Measurements from ENCODE around the gene ZNF584.
"Not testable (repeated sequence)": the region's sequence is repeated elsewhere in the genome, so short reads cannot be mapped to it uniquely, and the experiment has no call there.

ZNF584 gene

GRCh38 chr19:58429745-58430144 is 21.3 kb downstream of the ZNF584 start:
- in situ Hi-C loops (cut with MboI; ENCODE audit: low pct_unique_long_range_greater_than_20kb, low sequenced_read_pairs, unreplicated experiment) = no loop called here
- TF ChIP-seq, protein P1, sequence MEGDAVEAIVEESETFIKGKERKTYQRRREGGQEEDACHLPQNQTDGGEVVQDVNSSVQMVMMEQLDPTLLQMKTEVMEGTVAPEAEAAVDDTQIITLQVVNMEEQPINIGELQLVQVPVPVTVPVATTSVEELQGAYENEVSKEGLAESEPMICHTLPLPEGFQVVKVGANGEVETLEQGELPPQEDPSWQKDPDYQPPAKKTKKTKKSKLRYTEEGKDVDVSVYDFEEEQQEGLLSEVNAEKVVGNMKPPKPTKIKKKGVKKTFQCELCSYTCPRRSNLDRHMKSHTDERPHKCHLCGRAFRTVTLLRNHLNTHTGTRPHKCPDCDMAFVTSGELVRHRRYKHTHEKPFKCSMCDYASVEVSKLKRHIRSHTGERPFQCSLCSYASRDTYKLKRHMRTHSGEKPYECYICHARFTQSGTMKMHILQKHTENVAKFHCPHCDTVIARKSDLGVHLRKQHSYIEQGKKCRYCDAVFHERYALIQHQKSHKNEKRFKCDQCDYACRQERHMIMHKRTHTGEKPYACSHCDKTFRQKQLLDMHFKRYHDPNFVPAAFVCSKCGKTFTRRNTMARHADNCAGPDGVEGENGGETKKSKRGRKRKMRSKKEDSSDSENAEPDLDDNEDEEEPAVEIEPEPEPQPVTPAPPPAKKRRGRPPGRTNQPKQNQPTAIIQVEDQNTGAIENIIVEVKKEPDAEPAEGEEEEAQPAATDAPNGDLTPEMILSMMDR (IDR thresholded peaks at IDR 0.05; ENCODE audit: extremely low read depth, insufficient read depth, missing control alignments) = no peak
- DNase-seq (ENCODE audit: low spot score) = no peak

DNA sequence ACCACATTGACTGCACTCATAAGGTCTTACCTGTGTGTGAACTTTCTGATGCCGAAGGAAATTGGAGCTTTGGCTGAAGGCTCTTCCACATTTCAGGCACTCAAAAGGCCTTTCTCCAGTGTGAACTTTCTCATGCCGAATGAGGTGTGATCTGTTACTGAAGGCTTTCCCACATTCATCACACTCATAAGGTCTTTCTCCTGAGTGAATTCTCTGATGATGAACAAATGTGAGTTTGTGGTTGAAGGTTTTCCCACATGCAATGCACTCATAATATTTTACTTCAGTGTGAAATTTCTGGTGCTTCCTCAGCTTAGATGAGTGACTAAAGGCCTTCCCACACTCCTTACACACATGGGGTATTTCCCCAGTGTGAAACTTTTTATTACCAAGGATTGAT is 25.8 kb downstream of the ZNF584 start:
- TF ChIP-seq, protein P1 (IDR thresholded peaks at IDR 0.05; ENCODE audit: extremely low read depth, insufficient read depth, missing control alignments) = no peak
- in situ Hi-C loops (cut with MboI; ENCODE audit: low pct_unique_long_range_greater_than_20kb, low sequenced_read_pairs, unreplicated experiment) = no loop called here
- no peak for DNase-seq (ENCODE audit: low spot score)

- DNase-seq (ENCODE audit: low spot score) = peak; percentile 97
- TF ChIP-seq, protein P1 (IDR thresholded peaks at IDR 0.05; ENCODE audit: extremely low read depth, insufficient read depth, missing control alignments) = no peak
- in situ Hi-C loops (cut with MboI; ENCODE audit: low pct_unique_long_range_greater_than_20kb, low sequenced_read_pairs, unreplicated experiment) = no loop called here
These were observed 31.4 kb downstream of the ZNF584 start, which contains the start of gene ZNF132 for GRCh38 chr19:58439576-58440554. ZNF132 (minus strand) TSS chr19:58440153; CDS start chr19:58439821, 332 bp downstream.

DNA sequence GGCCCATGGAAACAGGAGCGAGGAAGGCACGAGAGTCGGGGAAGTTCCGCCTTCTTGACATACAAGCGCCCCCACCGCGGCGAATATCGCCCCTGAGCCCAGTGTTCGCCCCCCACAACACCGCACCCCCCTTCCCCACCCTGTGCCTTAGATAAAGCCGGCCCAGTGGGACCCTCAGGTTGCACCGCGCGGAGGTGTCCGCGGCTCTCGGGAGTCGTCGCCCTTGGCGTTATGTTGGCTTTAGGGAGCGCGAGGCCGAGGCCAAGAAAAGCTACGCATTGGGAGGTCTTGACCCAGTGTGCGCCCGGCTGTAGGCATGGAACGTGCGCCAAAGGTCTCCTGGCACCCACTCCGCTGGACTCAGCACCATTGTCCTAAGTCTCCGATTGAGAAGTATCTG is 32.1 kb downstream of the ZNF584 start:
- TF ChIP-seq, protein P1 (IDR thresholded peaks at IDR 0.05; ENCODE audit: extremely low read depth, insufficient read depth, missing control alignments) = no peak
- in situ Hi-C loops (cut with MboI; ENCODE audit: low pct_unique_long_range_greater_than_20kb, low sequenced_read_pairs, unreplicated experiment) = no loop called here
- no peak for DNase-seq (ENCODE audit: low spot score)

- in situ Hi-C loops (cut with MboI; ENCODE audit: low pct_unique_long_range_greater_than_20kb, low sequenced_read_pairs, unreplicated experiment); DNase-seq (ENCODE audit: low spot score): not testable (repeated sequence)
These were observed 34.5 kb downstream of the ZNF584 start for GRCh38 chr19:58442986-58443385.

- DNase-seq (ENCODE audit: low spot score); in situ Hi-C loops (cut with MboI; ENCODE audit: low pct_unique_long_range_greater_than_20kb, low sequenced_read_pairs, unreplicated experiment): not testable (repeated sequence)
These were observed 40.4 kb downstream of the ZNF584 start for GRCh38 chr19:58448860-58449259.

DNA sequence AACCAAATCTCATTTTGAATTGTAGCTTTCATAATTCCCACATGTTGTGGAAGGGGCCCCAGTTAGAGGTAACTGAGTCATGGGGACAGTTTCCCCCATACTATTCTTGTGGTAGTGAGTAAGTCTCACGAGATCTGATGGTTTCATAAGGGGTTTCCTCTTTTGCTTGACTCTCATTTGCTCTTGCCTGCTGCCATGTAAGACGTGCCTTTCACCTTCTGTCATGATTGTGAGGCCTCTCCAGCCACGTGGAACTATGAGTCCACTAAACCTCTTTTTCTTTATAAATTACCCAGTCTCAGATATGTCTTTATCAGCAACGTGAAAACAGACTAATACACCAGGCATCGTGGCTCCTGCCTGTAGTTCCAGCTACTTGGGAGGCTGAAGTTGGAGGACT is 41.5 kb downstream of the ZNF584 start:
- DNase-seq (ENCODE audit: low spot score); in situ Hi-C loops (cut with MboI; ENCODE audit: low pct_unique_long_range_greater_than_20kb, low sequenced_read_pairs, unreplicated experiment): not testable (repeated sequence)

DNA sequence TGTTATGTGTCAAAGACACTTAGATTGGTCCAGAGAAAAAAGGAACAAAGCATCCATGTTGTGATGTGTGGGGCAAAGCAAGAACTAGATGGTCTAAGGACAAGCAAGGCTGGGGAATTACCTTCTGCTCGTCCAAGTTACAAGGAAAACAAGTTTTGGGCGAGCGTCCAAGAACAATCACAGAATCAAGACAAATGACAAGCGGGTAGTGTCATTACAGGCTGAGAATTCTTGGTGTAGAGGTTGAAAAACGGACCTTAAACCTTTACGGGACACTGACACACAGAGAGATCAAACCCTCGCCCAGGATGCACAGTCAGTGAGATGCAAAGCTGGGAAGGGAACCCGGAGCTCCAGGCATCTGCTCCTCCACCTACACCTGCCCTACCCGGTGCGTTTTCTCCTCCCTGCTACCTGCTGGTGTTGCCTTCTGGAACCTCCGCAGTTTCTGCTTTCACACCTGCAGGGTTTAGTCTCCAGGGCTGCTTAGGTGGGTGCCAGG is 42.5 kb downstream of the ZNF584 start:
- in situ Hi-C loops (cut with MboI; ENCODE audit: low pct_unique_long_range_greater_than_20kb, low sequenced_read_pairs, unreplicated experiment) = no loop called here
- TF ChIP-seq, protein P1 (IDR thresholded peaks at IDR 0.05; ENCODE audit: extremely low read depth, insufficient read depth, missing control alignments) = no peak
- DNase-seq (ENCODE audit: low spot score) = no peak
